H1 (cell line): ENCODE data around the gene GPR155. TPM values are rescaled to one million over a fixed set of nuclear protein-coding genes. Genes with fewer than 3 reads are reported as not detected.

Experiments used
- ATF2 ChIP-seq: IDR thresholded peaks from 2 replicates; pipeline ENCODE4 v1.6.1; 2012; ENCODE audit warnings: low read length, inconsistent platforms
- BCL11A ChIP-seq, 2 experiments: IDR thresholded peaks; one replicate each; pipeline ENCODE4 v1.6.1; 2011; ENCODE audit warnings: low read depth in 2 of 2, low read length in 2 of 2, mild to moderate bottlenecking in 2 of 2
- CBX8 ChIP-seq: fragments of 300-800, 300-1000 bp; sonication (generic); IDR thresholded peaks from 2 replicates; pipeline ENCODE4 v1.7.1; 2016; ENCODE audit warnings: low read depth, low read length, borderline replicate concordance
- POU5F1 ChIP-seq: IDR thresholded peaks from 2 replicates; pipeline ENCODE4 v1.6.1; 2011; ENCODE audit warnings: low read depth, mild to moderate bottlenecking, low read length, moderate library complexity
- RAD21 ChIP-seq, 2 experiments: IDR thresholded peaks in 1 of 2; conservative IDR thresholded peaks in 1 of 2; 2 replicates each; pipeline ENCODE4 v1.6.1; 2011; ENCODE audit warnings: low read depth in 2 of 2, low read length in 2 of 2, improper control_type of control experiment in 1 of 2, inconsistent platforms in 1 of 2, mild to moderate bottlenecking in 1 of 2, moderate library complexity in 1 of 2
- RFX5 ChIP-seq: IDR thresholded peaks from 2 replicates; pipeline ENCODE4 v1.6.1; 2011; ENCODE audit warnings: low read depth, low read length, improper control_type of control experiment, borderline replicate concordance
- SAP30 ChIP-seq: fragments of 300-600 bp; sonication (generic); IDR thresholded peaks from 2 replicates; pipeline ENCODE4 v1.7.1; 2012; ENCODE audit warnings: low read length, moderate library complexity, mild to moderate bottlenecking, inconsistent platforms; ENCODE audit not compliant: insufficient read depth, insufficient replicate concordance
- polyA plus RNA-seq, 7 experiments: library from polyadenylated mRNA; depleted of rRNA in 3 of 7; stranded (reverse) in 5 of 7; unstranded in 2 of 7; fragments of >200 nt in 5 of 7; fragments of 200-250 nt in 2 of 7; gene quantifications; 1 replicate in 5 of 7; 2 replicates in 1 of 7; 4 replicates in 1 of 7; pipeline versions ENCODE4 v1.2.1 to v1.2.3, GENCODE V29; 2011 to 2013; ENCODE audit warnings: missing spikeins in 2 of 7, mixed read lengths in 2 of 7
- total RNA-seq: library from RNA; stranded (reverse); fragmentation: NEBNext Ultra II Directional; extraction: Animal tissue kit (Norgen Biotek cat#: 25700); gene quantifications from 2 replicates; pipeline ENCODE4 v1.2.1, GENCODE V29; 2021

Gene GPR155
- total and polyA plus RNA-seq, 2 of the 8 experiments (the other 6 are each of a cell fraction or from before 2014, with no cell fraction given) = 0.26 to 2.1 TPM

- TF ChIP-seq RAD21 (IDR thresholded peaks at IDR 0.05 in 1 of 2, conservative IDR thresholded peaks at IDR 0.05 in 1 of 2; ENCODE audit: low read depth in 2 of 2, low read length in 2 of 2) (no peak), CBX8 (no peak), POU5F1 (no peak), SAP30 (no peak), RFX5 (no peak), BCL11A (IDR thresholded peaks at IDR 0.05; ENCODE audit: low read depth in 2 of 2, low read length in 2 of 2) (no peak), ATF2 (no peak)
Observed at GRCh38 chr2:174477759-174478158, 9.1 kb downstream of the GPR155 start (continued).
